Stimulated activated CD4-positive, alpha-beta T cell treated with anti-CD3 and anti-CD28 coated beads, Interleukin-4, amount 100 ng/mL, for 1 hour (primary cell): ENCODE measurements around the gene NID2.

ENCODE experiments used
- DNase-seq: peaks from one replicate; pipeline ENCODE4 v3.0.0-alpha.2; 2020

NID2 gene

GRCh38 chr14:52052288-52052943 is 16.4 kb downstream of the NID2 start:
- no peak for DNase-seq

- DNase-seq = no peak
These were observed 17.0 kb downstream of the NID2 start for GRCh38 chr14:52051871-52052270.

GRCh38 chr14:52051251-52051650 is 17.6 kb downstream of the NID2 start:
- DNase-seq = no peak

- DNase-seq = no peak
These were observed 18.9 kb downstream of the NID2 start for GRCh38 chr14:52049721-52050588.

GRCh38 chr14:52049271-52049670 is 19.6 kb downstream of the NID2 start:
- DNase-seq = no peak

DNA sequence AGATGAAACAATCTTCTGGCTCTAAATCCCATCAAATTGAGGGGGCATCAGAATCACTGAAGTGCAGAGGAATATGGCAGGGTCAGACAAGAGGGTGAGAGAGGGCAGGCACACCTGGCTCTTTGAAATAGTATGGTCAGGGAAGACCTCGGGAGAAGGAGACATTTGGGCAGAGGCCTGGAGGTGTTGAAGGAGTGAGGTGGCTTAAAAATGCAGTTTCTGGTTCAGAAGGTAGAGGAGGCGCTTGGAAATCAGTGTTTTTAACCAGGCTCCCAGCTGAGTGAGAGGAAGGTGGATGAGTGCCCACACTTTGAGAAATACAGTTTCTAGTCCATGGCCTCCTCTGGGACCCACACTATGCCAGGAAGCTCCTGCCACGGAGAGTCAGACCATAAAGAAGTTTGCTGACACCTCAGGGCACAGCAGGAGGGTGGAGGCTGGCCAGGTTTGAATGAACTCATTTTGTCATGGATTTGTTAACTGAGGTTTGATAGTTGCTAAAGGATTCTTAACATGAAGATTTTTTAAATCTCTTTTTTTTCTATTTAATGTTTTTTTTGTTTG is 20.1 kb downstream of the NID2 start:
- no peak for DNase-seq

- no peak for DNase-seq
These were observed 20.7 kb downstream of the NID2 start for GRCh38 chr14:52048116-52048515.

DNA sequence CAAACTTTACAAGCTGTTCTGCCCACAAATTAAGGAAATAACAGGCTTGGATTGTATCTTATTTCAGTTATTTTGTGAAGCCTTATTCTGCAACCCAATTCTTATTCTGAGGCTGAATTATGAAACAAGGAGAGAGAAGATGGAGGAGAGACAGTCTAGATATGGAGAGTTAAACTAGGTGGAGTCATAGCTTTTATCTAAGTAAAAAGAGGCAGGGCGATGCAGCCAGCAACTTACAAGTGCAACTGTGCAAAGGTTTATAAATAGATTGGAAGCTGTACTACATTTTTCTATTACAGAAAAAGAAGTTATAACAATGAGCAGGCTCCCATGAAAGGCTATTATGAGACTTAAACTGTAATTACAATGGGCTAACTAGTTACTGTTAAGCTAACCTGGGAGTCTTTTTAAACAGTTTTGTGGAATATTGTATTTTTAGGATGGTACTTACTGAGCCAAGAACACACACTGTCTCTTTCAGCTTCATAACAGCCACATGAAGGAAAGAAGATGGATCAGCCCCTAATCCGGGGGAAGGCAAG is 22.4 kb downstream of the NID2 start:
- DNase-seq = no peak

DNA sequence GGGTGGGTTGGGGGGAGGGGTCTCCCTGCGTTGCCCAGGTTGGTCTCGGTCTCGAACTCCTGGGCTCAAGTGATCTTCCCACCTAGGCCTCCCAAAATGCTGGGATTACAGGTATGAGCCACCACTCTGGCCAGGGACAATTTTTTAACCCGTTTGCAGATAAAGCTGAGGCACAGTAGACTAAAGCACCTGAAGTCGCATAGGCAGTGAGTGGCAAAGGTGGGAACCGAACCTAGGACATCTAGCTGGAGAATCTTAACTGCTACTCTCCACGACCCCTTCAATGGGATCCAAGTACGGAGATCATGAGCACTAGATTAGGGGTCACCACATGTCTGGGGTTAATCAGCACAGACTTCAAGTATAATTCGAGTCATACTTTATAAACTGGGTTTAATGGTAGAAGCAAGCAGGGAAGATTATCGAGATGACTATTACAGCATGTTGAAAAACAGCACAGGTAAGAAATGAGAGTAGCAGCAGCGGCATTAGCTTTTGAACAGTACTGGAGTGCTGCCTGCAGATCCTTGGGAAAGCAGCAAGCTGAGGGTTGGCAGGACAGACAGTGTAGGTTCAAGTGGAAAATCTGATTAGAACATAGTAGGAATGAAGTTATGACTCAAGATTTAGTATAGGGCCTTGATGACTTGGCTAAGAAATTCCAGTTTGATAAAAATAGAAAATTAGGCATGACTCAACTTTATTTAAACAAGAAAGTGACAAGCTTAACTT is 23.9 kb downstream of the NID2 start:
- no peak for DNase-seq

- DNase-seq = peak; percentile 40
These were observed 25.2 kb downstream of the NID2 start for GRCh38 chr14:52043690-52044089.

DNA sequence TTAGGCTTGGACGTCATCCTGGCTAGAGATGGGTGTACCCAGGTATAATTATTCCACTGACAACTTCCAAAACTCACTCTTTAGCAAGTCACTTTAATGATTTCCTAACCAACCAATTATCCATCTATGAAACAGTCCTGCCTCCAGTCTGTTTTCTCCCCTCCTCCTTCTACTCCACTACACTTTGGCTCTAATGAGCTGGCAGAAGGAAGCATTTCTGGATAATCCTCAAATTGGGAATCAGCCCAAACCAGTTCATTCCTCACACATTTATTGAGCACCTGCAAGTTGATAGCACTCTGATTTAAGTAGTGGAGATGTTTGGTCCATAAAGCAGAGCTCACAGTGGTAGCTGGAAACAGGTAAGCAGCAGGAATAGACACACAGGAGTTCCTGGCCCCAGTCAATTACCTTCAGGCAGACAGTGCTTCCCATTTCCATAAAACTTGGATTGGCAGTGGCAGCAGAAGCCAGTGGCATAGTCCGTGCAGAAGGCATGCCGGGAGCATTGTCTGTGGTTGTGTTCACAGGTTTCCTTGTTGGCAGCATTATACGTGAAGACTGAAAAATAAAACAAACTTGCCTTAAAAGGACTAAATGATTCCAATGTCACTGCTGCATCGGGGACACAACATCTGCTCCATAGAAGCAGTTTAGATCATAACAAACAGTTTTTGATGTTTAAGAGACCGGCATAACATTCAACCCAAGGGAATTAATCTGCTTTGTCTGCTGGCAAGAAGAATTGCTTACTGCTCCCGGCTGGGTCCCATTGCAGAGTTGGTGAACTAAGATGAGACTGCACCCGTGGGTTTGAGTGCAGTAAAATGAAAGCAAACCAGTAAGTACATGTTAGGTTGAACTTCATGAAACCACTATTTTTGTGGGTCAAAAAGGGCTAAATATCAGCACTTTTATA is 26.2 kb downstream of the NID2 start:
- DNase-seq = no peak

- no peak for DNase-seq
These were observed 28.3 kb downstream of the NID2 start for GRCh38 chr14:52040598-52040997.

DNA sequence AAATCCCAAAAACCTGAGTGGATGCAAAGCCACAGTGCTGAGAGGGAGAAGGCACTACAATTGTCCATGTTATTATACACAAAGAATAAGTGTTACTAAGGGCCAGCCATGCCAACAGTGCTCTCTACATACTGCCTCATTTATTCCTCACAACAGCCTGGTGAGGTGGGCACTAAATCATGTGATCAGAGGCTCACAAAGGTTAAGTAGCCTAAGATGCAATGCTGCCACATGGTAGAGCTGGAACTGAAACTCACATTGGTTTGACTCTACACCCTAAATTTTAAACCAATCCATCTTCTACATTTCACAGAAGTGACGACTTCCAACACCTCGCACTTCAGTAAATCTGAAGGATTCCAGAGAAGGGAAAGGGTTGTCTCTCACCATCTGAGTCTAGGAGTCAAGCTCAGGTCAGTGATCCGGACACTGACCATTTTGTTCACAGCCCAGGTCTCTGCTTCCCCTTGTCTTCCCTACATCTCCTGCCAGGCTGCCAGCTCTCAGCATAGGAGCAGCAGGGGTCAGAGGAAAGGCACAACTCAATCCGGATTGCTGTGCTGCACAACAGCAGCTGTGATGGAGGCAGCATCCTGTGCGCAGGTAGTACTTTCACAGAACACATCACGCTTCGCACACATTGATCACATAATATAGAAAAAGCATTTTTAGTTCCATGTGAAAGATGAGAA is 29.6 kb downstream of the NID2 start:
- DNase-seq = no peak

DNA sequence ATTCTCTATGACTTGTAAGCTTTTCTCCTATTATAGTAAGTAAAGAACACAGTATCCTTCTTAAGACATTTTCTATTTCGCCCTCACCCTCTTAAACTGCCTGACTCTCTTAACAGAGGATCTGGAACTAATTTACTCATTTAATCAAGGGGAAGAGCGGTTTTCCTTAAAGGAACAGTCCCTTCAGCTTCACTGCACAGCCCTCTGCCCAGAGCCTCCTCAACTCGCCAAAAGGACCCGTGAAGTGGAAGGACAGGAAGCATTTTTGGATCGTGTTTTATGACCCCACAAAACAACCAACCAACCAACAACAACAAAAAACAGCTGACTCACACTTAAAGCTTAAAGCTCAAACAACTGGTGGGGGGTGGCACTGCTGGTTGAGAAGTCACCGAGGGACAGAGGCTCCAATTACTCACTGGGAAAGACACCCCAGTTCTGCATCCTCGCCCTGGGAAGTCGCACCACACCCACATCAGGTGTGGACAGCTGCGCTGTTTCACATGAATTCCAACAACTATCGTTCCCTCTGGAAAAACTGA is 35.7 kb downstream of the NID2 start:
- no peak for DNase-seq

- no peak for DNase-seq
These were observed 36.6 kb downstream of the NID2 start for GRCh38 chr14:52032204-52032801.

DNA sequence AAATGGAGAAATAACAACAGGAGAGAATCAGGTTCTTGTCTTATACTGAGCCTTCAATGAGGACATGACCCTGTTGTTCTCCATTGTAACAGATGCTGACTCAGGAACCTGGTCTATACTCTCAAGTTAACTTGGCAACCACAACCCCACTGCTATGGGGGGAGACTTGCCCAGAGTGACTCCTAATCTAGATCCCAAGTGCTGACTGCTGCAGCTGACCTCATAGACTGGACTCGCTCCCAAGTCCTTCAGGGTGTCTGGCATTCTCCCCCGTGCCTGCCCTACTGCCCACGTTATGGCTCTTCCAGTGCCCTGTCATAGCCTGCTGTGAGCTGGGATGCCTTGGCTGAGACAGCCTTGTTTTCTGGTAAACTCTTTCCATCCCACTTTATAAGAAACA is 37.1 kb downstream of the NID2 start:
- DNase-seq = no peak

DNA sequence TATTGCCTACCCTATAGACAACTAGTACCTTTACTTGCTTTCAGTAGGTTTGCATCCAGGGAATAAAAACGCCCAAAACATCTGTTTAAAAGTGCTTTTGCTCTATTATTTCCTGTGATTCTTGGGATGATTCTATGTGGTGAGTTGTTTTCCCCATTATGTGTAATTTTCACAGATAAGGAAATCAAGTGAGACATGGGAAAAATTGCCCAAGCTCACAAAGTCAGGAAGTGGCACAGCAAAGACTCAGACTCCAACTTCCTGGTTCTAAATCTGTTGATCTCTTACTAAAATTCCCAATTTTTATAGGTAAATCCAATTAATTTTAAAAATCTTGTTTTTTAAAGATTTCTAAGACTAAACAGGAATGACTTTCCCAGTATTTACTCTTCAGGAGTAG is 39.0 kb downstream of the NID2 start:
- DNase-seq = no peak

DNA sequence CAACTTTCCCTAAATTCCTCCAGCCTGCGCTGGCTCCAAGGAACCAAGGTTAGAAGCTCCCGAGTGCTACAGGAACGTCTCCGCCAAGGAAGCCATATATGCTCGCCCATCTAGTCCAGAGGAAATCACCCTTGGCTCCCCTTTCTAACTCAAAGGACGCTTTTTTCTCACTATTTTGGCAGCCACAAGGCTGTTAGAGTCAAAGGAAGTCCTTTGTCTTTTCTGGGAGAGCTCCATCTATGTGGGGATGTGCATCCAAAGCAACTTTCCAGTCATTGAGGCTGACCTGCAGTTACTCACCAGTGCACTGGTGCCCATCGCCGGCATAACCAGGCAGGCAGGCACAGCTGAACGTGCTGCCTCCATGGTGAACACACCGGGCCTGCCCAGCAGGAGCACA is 42.0 kb downstream of the NID2 start:
- DNase-seq = no peak

GRCh38 chr14:52026017-52026660 is 42.7 kb downstream of the NID2 start:
- no peak for DNase-seq

GRCh38 chr14:52025310-52025709 is 43.5 kb downstream of the NID2 start:
- no peak for DNase-seq
